HCT116 (cell line): Measurements from ENCODE around the gene DUSP2. TPM values are rescaled to one million over a fixed set of nuclear protein-coding genes. Genes with fewer than 3 reads are reported as not detected.
"Not testable (repeated sequence)": the region's sequence is repeated elsewhere in the genome, so short reads cannot be mapped to it uniquely, and the experiment has no call there.

Experiments
- ATAC-seq: fragments of 200-7000 bp; cut with Tn5 transposase; 2 replicates; pipeline ENCODE4 v1.9.1; 2020; ENCODE audit warnings: mild to moderate bottlenecking, moderate library complexity
- BruUV-seq: library from RNA; stranded (reverse); fragments of 400-500 nt; replicated peaks from 2 replicates; lab custom pipeline; 2021; lab: Mats Ljungman, UMichigan
- CTCF ChIA-PET: fragments of 300-600 bp; sonication (Branson Sonifier 250); formaldehyde crosslinking; loops from one replicate; lab custom pipeline; 2021; ENCODE audit warnings: antibody characterized with exemption; lab: Charles Lee
- POLR2A ChIA-PET: fragments of 300-600, 350-600 bp; sonication (Branson Sonifier 250); formaldehyde crosslinking; loops from one replicate; lab custom pipeline; 2021; ENCODE audit warnings: antibody characterized with exemption; lab: Charles Lee
- RAD21 ChIA-PET, 2 experiments: fragments of 300-600 bp; sonication (Branson Sonifier 250); formaldehyde crosslinking; loops; one replicate each; lab custom pipeline; 2023; ENCODE audit warnings: low total read pairs in 2 of 2; ENCODE audit not compliant: uncharacterized antibody in 2 of 2, unreplicated experiment in 2 of 2, low non-redundant PET in 1 of 2; lab: Charles Lee
- DNase-seq: peaks from one replicate; pipeline ENCODE4 v3.0.0-alpha.2; 2010; ENCODE audit warnings: low read depth, low spot score
- H2AFZ ChIP-seq: fragments of 200-600 bp; shearing (Covaris generic), sonication (generic); 2 replicates; pipeline ENCODE4 v1.6.1; 2017; ENCODE audit warnings: low read depth, mixed run types, mixed read lengths, antibody characterized with exemption, low read length; ENCODE audit not compliant: poor library complexity, severe bottlenecking
- H3K27ac ChIP-seq: 2 replicates; pipeline ENCODE4 v1.5.1; 2012; ENCODE audit warnings: low read depth, low read length
- H3K27me3 ChIP-seq: fragments of 200-600 bp; sonication (generic); 2 replicates; pipeline ENCODE4 v1.6.1; 2016; ENCODE audit warnings: mixed run types, low read length, mixed read lengths; ENCODE audit not compliant: insufficient read depth
- H3K36me3 ChIP-seq, 2 experiments: fragments of 200-500 bp in 1 of 2; fragments of 200-600 bp in 1 of 2; sonication (Bioruptor generic) in 1 of 2; sonication (generic) in 1 of 2; 2 replicates each; pipeline versions ENCODE4 v1.5.1 to v1.6.1; 2014 to 2016; ENCODE audit warnings: low read length in 2 of 2, inconsistent platforms in 1 of 2, mixed read lengths in 1 of 2, mixed run types in 1 of 2; ENCODE audit not compliant: insufficient read depth in 2 of 2, control insufficient read depth in 1 of 2
- H3K4me1 ChIP-seq, 2 experiments: fragments of 200-600 bp in 1 of 2; sonication (generic) in 1 of 2; 2 replicates each; pipeline versions ENCODE4 v1.5.1 to v1.6.1; 2012 to 2017; ENCODE audit warnings: low read length in 2 of 2, inconsistent platforms in 1 of 2, mild to moderate bottlenecking in 1 of 2, mixed read lengths in 1 of 2, mixed run types in 1 of 2, moderate library complexity in 1 of 2; ENCODE audit not compliant: insufficient read depth in 2 of 2, control insufficient read depth in 1 of 2
- H3K4me2 ChIP-seq: fragments of 200-600 bp; sonication (generic); 2 replicates; pipeline ENCODE4 v1.6.1; 2017; ENCODE audit warnings: mixed run types, low read length, mixed read lengths
- H3K4me3 ChIP-seq, 2 experiments: fragments of 200-600 bp in 1 of 2; sonication (generic) in 1 of 2; replicated peaks in 1 of 2; 2 replicates each; pipeline ENCODE4 v1.5.1; 2011 to 2016; ENCODE audit warnings: low read length in 2 of 2, control low read depth in 1 of 2, low read depth in 1 of 2, mild to moderate bottlenecking in 1 of 2, mixed read lengths in 1 of 2, mixed run types in 1 of 2
- H3K79me2 ChIP-seq: fragments of 200-600 bp; sonication (generic); 2 replicates; pipeline ENCODE4 v1.6.1; 2017; ENCODE audit warnings: mild to moderate bottlenecking, mixed run types, low read length, moderate library complexity, mixed read lengths; ENCODE audit not compliant: insufficient read depth
- H3K9ac ChIP-seq: fragments of 200-600 bp; sonication (generic); 2 replicates; pipeline ENCODE4 v1.6.1; 2016; ENCODE audit warnings: low read length, mixed read lengths
- H3K9me2 ChIP-seq: fragments of 200-600 bp; sonication (generic), shearing (Covaris generic); 2 replicates; pipeline ENCODE4 v1.6.1; 2017; ENCODE audit warnings: mixed run types, mild to moderate bottlenecking, moderate library complexity; ENCODE audit not compliant: insufficient read depth
- H3K9me3 ChIP-seq, 2 experiments: fragments of 200-500 bp in 1 of 2; fragments of 200-600 bp in 1 of 2; sonication (Bioruptor generic) in 1 of 2; sonication (generic) in 1 of 2; 2 replicates each; pipeline ENCODE4 v1.6.1; 2014 to 2017; ENCODE audit warnings: low read length in 2 of 2, mixed read lengths in 2 of 2, inconsistent platforms in 1 of 2, low read depth in 1 of 2, mild to moderate bottlenecking in 1 of 2, mixed run types in 1 of 2, moderate library complexity in 1 of 2; ENCODE audit not compliant: control insufficient read depth in 1 of 2, insufficient read depth in 1 of 2
- H4K20me1 ChIP-seq: fragments of 200-600 bp; sonication (generic), shearing (Covaris generic); 2 replicates; pipeline ENCODE4 v1.6.1; 2017; ENCODE audit warnings: mixed run types, mild to moderate bottlenecking, moderate library complexity; ENCODE audit not compliant: insufficient read depth
- CEBPB ChIP-seq: IDR thresholded peaks from 2 replicates; pipeline ENCODE4 v1.6.1; 2012; ENCODE audit warnings: low read depth
- EGR1 ChIP-seq: IDR thresholded peaks from 2 replicates; pipeline ENCODE4 v1.6.1; 2012; ENCODE audit warnings: low read depth
- intact Hi-C: fragments of 100-400 bp; cut with micrococcal nuclease; formaldehyde crosslinking; loops from 2 replicates; pipeline ENCODE4 v1.10.0; 2022
- total RNA-seq: library from RNA; stranded (reverse); gene quantifications from one replicate; pipeline ENCODE4 v1.2.1, GENCODE V29; 2021; ENCODE audit not compliant: unreplicated experiment
- TF ChIP-seq, protein P1 (sequence below), 3 experiments: fragments of 200-600 bp in 1 of 3; sonication (generic) in 1 of 3; IDR thresholded peaks in 2 of 3; conservative IDR thresholded peaks in 1 of 3; 2 replicates each; pipeline ENCODE4 v1.5.1; 2012 to 2017; ENCODE audit warnings: low read depth in 2 of 3, low read length in 2 of 3, antibody characterized with exemption in 1 of 3, borderline replicate concordance in 1 of 3, control low read depth in 1 of 3, mild to moderate bottlenecking in 1 of 3, mixed read lengths in 1 of 3, mixed run types in 1 of 3, moderate library complexity in 1 of 3; ENCODE audit not compliant: insufficient read depth in 1 of 3

DUSP2 gene
- total RNA-seq, 1 experiment from 2014 or later: 24.5 TPM

DNA sequence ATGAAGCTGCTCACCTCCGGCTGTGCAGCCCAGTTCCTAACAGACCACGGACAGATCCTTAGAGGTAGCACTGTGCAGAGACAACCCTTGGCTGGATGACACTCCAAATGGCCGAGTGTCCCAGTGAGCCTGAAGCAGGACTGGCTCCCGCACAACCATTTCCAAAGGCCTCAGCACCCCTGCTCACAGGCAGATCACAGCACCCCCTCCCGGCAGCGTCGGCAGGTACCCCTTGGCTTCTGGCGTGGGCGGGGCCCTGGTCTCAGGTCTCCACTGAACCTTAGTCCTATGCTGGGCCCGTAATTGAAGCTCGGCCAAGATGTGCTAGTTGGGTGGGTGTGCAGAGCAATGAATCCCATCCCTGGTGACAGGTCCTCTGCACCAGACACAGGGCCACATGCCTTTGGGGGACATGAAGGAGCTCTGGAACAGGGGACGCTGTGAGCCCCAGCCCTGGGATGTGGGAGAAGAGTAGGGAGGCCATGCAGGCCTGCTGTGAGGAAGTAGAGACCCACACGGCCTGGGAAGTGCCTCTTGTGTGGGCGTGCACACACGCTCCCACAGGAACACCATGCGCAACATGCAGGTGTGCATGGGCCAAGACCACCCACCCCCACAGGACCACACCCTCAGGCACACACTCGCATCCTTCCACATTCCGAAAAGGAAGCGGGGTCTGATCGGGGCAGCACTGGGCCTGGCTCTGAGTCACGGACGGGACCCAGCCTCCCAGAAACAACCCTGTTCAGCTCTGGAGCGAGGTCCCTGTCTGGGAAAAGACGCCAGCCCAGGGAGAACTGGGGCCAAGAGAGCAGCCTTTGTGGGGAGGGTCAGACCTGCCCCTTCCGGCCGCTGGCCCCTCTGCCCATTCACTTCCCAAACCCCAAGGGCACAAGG is 2.8 kb downstream of the DUSP2 start:
- H2AFZ ChIP-seq: no peak overlapping the region
- H4K20me1 ChIP-seq: no peaks in the 10 kb centered on the region
- no peaks in the 10 kb centered on the region for H3K9me3 ChIP-seq
- peaks cover 4 to 15% of the 10 kb centered on the region in 2 experiments; a peak in 2 of 4 replicates for H3K36me3 ChIP-seq
- no peak overlapping the region for H3K4me3 ChIP-seq
- H3K79me2 ChIP-seq: peaks cover 21% of the 10 kb centered on the region
- RAD21 ChIA-PET: interaction anchor here in 1 of 2 experiments (1.8 kb wide), 1 partner anchor 32 kb away, joined by 6 read pairs; no protein-coding TSS in a partner anchor
- no peak for DNase-seq
- no peaks in the 10 kb centered on the region for H3K9me2 ChIP-seq
- peaks cover 13 to 46% of the 10 kb centered on the region in 2 experiments for H3K4me1 ChIP-seq
- POLR2A ChIA-PET: no interaction called here
- CTCF ChIA-PET: interaction anchor here (1.3 to 2.6 kb wide), 2 partner anchors 32 to 118 kb away, joined by 3 to 9 read pairs; no protein-coding TSS in a partner anchor
- BruUV-seq: no TSS peak
- no peaks in the 10 kb centered on the region for H3K27me3 ChIP-seq
- no peak for ATAC-seq
- intact Hi-C loops: no loop called here
- H3K9ac ChIP-seq: no peak overlapping the region
- H3K4me2 ChIP-seq: no peak overlapping the region
- no peak overlapping the region for H3K27ac ChIP-seq
- no peak for TF ChIP-seq EGR1
- TF ChIP-seq CEBPB: no peak
- TF ChIP-seq, protein P1, sequence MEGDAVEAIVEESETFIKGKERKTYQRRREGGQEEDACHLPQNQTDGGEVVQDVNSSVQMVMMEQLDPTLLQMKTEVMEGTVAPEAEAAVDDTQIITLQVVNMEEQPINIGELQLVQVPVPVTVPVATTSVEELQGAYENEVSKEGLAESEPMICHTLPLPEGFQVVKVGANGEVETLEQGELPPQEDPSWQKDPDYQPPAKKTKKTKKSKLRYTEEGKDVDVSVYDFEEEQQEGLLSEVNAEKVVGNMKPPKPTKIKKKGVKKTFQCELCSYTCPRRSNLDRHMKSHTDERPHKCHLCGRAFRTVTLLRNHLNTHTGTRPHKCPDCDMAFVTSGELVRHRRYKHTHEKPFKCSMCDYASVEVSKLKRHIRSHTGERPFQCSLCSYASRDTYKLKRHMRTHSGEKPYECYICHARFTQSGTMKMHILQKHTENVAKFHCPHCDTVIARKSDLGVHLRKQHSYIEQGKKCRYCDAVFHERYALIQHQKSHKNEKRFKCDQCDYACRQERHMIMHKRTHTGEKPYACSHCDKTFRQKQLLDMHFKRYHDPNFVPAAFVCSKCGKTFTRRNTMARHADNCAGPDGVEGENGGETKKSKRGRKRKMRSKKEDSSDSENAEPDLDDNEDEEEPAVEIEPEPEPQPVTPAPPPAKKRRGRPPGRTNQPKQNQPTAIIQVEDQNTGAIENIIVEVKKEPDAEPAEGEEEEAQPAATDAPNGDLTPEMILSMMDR (IDR thresholded peaks at IDR 0.05 in 2 of 3, conservative IDR thresholded peaks at IDR 0.05 in 1 of 3; ENCODE audit: borderline replicate concordance in 1 of 3, insufficient read depth in 1 of 3, low read depth in 2 of 3, low read length in 2 of 3): peak in 2 of 3 experiments; percentile 20 to 29; a peak in 1 of 6 replicates

DNA sequence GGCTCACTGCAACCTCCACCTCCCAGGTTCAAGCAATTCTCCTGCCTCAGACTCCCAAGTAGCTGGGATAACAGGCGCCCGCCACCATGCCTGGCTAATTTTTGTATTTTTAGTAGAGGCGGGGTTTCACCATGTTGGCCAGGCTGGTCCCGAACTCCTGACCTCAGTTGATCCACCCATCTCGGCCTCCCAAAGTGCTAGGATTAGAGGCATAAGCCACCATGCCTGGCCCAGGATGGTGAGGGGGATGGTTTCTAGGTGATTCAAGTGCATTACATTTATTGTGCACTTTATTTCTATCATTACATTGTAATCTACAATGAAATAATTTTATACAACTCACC is 3.6 kb downstream of the DUSP2 start:
- DNase-seq, H3K9me2 ChIP-seq, H3K9ac ChIP-seq, H4K20me1 ChIP-seq, BruUV-seq, ATAC-seq, H3K9me3 ChIP-seq, H3K4me3 ChIP-seq, POLR2A ChIA-PET, H2AFZ ChIP-seq, intact Hi-C loops, H3K27ac ChIP-seq, H3K27me3 ChIP-seq, H3K4me2 ChIP-seq: not testable (repeated sequence)
- CTCF ChIA-PET: interaction anchor here (1.3 to 2.6 kb wide), 2 partner anchors 33 to 119 kb away, joined by 3 to 9 read pairs; no protein-coding TSS in a partner anchor
- H3K79me2 ChIP-seq: peaks cover 21% of the 10 kb centered on the region
- RAD21 ChIA-PET: interaction anchor here in 1 of 2 experiments (1.8 kb wide), 1 partner anchor 33 kb away, joined by 6 read pairs; no protein-coding TSS in a partner anchor
- H3K4me1 ChIP-seq: peaks cover 13 to 42% of the 10 kb centered on the region in 2 experiments
- H3K36me3 ChIP-seq: peaks cover 4 to 15% of the 10 kb centered on the region in 2 experiments; a peak in 2 of 4 replicates
